Endothelial cell of umbilical vein (primary cell): ENCODE results near the gene IGF2BP2. TPM values are rescaled to one million over a fixed set of nuclear protein-coding genes. Genes with fewer than 3 reads are reported as not detected.

ENCODE experiments used
- BruUV-seq: library from RNA; stranded (reverse); fragments of 400-500 nt; replicated peaks from 2 replicates; lab custom pipeline; 2021; lab: Mats Ljungman, UMichigan
- CTCF ChIA-PET: fragments of 300-600, 350-600 bp; sonication (Branson Sonifier 250); formaldehyde crosslinking; loops from one replicate; lab custom pipeline; 2021; ENCODE audit warnings: antibody characterized with exemption, inconsistent platforms; lab: Charles Lee
- POLR2A ChIA-PET: fragments of 300-600, 350-600 bp; sonication (Branson Sonifier 250); formaldehyde crosslinking; loops from one replicate; lab custom pipeline; 2021; ENCODE audit warnings: antibody characterized with exemption, inconsistent platforms; lab: Charles Lee
- DNase-seq: peaks from one replicate; pipeline ENCODE4 v3.0.0-alpha.2; 2011; ENCODE audit warnings: low read depth, low spot score
- FAIRE-seq: peaks from 2 replicates; lab custom pipeline; 2011; peaks lifted over from hg19 to GRCh38; lab: Jason Lieb, UNC
- H2AFZ ChIP-seq: 2 replicates; pipeline ENCODE4 v1.6.0; 2012; ENCODE audit warnings: low read depth, low read length, control low read depth, inconsistent platforms
- H3K27ac ChIP-seq: 2 replicates; pipeline ENCODE4 v1.5.1; 2011; ENCODE audit warnings: low read depth, mild to moderate bottlenecking, control low read depth, low read length, moderate library complexity; ENCODE audit not compliant: insufficient read depth
- H3K27me3 ChIP-seq, 2 experiments: 2 replicates each; pipeline versions ENCODE4 v1.6.0 to v1.6.1; 2011; ENCODE audit warnings: low read length in 2 of 2, mixed read lengths in 1 of 2; ENCODE audit not compliant: control insufficient read depth in 2 of 2, insufficient read depth in 2 of 2
- H3K36me3 ChIP-seq, 2 experiments: 2 replicates in 1 of 2; 3 replicates in 1 of 2; pipeline ENCODE4 v1.5.1; 2011; ENCODE audit warnings: low read length in 2 of 2, mild to moderate bottlenecking in 1 of 2, moderate library complexity in 1 of 2; ENCODE audit not compliant: control insufficient read depth in 2 of 2, insufficient read depth in 2 of 2; ENCODE audit errors: extremely low read depth in 1 of 2
- H3K4me1 ChIP-seq: 3 replicates; pipeline ENCODE4 v1.5.1; 2011; ENCODE audit warnings: mild to moderate bottlenecking, low read length; ENCODE audit not compliant: control insufficient read depth, insufficient read depth; ENCODE audit errors: extremely low read depth
- H3K4me2 ChIP-seq: 2 replicates; pipeline ENCODE4 v1.6.1; 2011; ENCODE audit warnings: low read length, control low read depth, mixed read lengths; ENCODE audit not compliant: insufficient read depth
- H3K4me3 ChIP-seq, 3 experiments: fragments of 200-600 bp in 1 of 3; sonication (generic), shearing (Covaris generic) in 1 of 3; replicated peaks in 1 of 3; 2 replicates each; pipeline ENCODE4 v1.5.1; 2011 to 2016; ENCODE audit warnings: control low read depth in 3 of 3, low read length in 3 of 3, mild to moderate bottlenecking in 2 of 3, inconsistent platforms in 1 of 3, low read depth in 1 of 3, moderate library complexity in 1 of 3; ENCODE audit not compliant: insufficient read depth in 1 of 3
- H3K79me2 ChIP-seq: 2 replicates; pipeline ENCODE4 v1.6.0; 2012; ENCODE audit warnings: low read length, inconsistent platforms; ENCODE audit not compliant: control insufficient read depth, insufficient read depth
- H3K9ac ChIP-seq: replicated peaks from 2 replicates; pipeline ENCODE3; 2011; ENCODE audit warnings: low read length, control low read depth; ENCODE audit not compliant: insufficient read depth; ENCODE audit errors: extremely low read depth
- H3K9me1 ChIP-seq: replicated peaks from 3 replicates; pipeline ENCODE4 v1.6.0; 2011; ENCODE audit warnings: mild to moderate bottlenecking, low read length; ENCODE audit not compliant: control insufficient read depth, insufficient read depth; ENCODE audit errors: extremely low read depth
- H3K9me3 ChIP-seq: replicated peaks from 2 replicates; pipeline ENCODE4 v1.5.1; 2012; ENCODE audit warnings: low read length, inconsistent platforms; ENCODE audit not compliant: control insufficient read depth, insufficient read depth
- H4K20me1 ChIP-seq: replicated peaks from 2 replicates; pipeline ENCODE3; 2011; ENCODE audit warnings: mild to moderate bottlenecking, low read length; ENCODE audit not compliant: control insufficient read depth, insufficient read depth; ENCODE audit errors: extremely low read depth
- EZH2 ChIP-seq: IDR thresholded peaks from 2 replicates; pipeline ENCODE4 v1.6.1; 2012; ENCODE audit warnings: borderline replicate concordance, low read depth, mild to moderate bottlenecking, moderate library complexity, low read length, inconsistent platforms; ENCODE audit not compliant: severe bottlenecking
- FOS ChIP-seq: IDR thresholded peaks from 2 replicates; pipeline ENCODE4 v1.6.1; 2011; ENCODE audit warnings: mild to moderate bottlenecking, low read length, moderate library complexity, borderline replicate concordance; ENCODE audit not compliant: insufficient read depth
- GATA2 ChIP-seq: IDR thresholded peaks from 2 replicates; pipeline ENCODE4 v1.7.0; 2011; ENCODE audit warnings: low read depth, mild to moderate bottlenecking, moderate library complexity, mixed read lengths, low read length; ENCODE audit not compliant: insufficient read length, insufficient read depth
- JUN ChIP-seq: IDR thresholded peaks from 2 replicates; pipeline ENCODE4 v1.6.1; 2011; ENCODE audit warnings: borderline replicate concordance, low read depth; ENCODE audit not compliant: insufficient read length, insufficient read depth
- MYC ChIP-seq: IDR thresholded peaks from one replicate; pipeline ENCODE4 v1.6.1; 2011; ENCODE audit warnings: mild to moderate bottlenecking, low read depth, low read length
- POLR2A ChIP-seq: IDR thresholded peaks from 2 replicates; pipeline ENCODE4 v1.6.1; 2012; ENCODE audit warnings: low read depth, mild to moderate bottlenecking, control low read depth, low read length
- POLR2AphosphoS5 ChIP-seq: IDR thresholded peaks from 2 replicates; pipeline ENCODE4 v1.6.1; 2012; ENCODE audit warnings: low read depth, mild to moderate bottlenecking, control low read depth, low read length, moderate library complexity; ENCODE audit not compliant: insufficient read depth
- dilution Hi-C: fragments of 300-500 bp; cut with MboI; formaldehyde crosslinking; loops from one replicate; pipeline ENCODE4 v1.15.0; 2019; ENCODE audit warnings: low sequenced_read_pairs; ENCODE audit not compliant: extremely low pct_ligation_motif_present
- intact Hi-C: fragments of 100-400 bp; cut with micrococcal nuclease; formaldehyde crosslinking; loops from one replicate; pipeline ENCODE4 v1.10.0; 2022
- polyA plus RNA-seq, 4 experiments: library from polyadenylated mRNA; depleted of rRNA in 3 of 4; stranded (reverse) in 3 of 4; unstranded in 1 of 4; fragments of >200 nt; gene quantifications; 2 replicates each; pipeline versions ENCODE4 v1.2.1 to v1.2.3, GENCODE V29; 2011 to 2012; ENCODE audit warnings: missing spikeins in 1 of 4
- total RNA-seq: library from RNA; stranded (reverse); gene quantifications from 2 replicates; pipeline ENCODE4 v1.2.3, GENCODE V29; 2021
- TF ChIP-seq, protein P1 (sequence below): IDR thresholded peaks from 2 replicates; pipeline ENCODE4 v1.6.1; 2011; ENCODE audit not compliant: insufficient read depth, insufficient read length
- TF ChIP-seq, protein P2 (sequence below), 2 donors: IDR thresholded peaks; 1 replicate in 1 of 2; 2 replicates in 1 of 2; pipeline ENCODE4 v1.5.1; 2011; ENCODE audit warnings: low read length in 2 of 2, mild to moderate bottlenecking in 2 of 2, moderate library complexity in 2 of 2, control low read depth in 1 of 2, inconsistent platforms in 1 of 2, low read depth in 1 of 2; ENCODE audit not compliant: insufficient read depth in 1 of 2; ENCODE audit errors: extremely low read depth in 1 of 2

Gene IGF2BP2
- total and polyA plus RNA-seq, 2 donors (not counting 3 experiments of a cell fraction or from before 2014, with no cell fraction given), result 10.7 to 130 TPM

GRCh38 chr3:185828755-185829154 is 3.9 kb upstream of the IGF2BP2 start:
- TF ChIP-seq FOS, result no peak
- no peak for TF ChIP-seq MYC
- no peak for TF ChIP-seq POLR2AphosphoS5
- TF ChIP-seq, protein P1, sequence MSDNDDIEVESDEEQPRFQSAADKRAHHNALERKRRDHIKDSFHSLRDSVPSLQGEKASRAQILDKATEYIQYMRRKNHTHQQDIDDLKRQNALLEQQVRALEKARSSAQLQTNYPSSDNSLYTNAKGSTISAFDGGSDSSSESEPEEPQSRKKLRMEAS, result no peak
- TF ChIP-seq JUN, result no peak
- TF ChIP-seq GATA2, result no peak
- no peak for TF ChIP-seq POLR2A
- TF ChIP-seq, protein P2, sequence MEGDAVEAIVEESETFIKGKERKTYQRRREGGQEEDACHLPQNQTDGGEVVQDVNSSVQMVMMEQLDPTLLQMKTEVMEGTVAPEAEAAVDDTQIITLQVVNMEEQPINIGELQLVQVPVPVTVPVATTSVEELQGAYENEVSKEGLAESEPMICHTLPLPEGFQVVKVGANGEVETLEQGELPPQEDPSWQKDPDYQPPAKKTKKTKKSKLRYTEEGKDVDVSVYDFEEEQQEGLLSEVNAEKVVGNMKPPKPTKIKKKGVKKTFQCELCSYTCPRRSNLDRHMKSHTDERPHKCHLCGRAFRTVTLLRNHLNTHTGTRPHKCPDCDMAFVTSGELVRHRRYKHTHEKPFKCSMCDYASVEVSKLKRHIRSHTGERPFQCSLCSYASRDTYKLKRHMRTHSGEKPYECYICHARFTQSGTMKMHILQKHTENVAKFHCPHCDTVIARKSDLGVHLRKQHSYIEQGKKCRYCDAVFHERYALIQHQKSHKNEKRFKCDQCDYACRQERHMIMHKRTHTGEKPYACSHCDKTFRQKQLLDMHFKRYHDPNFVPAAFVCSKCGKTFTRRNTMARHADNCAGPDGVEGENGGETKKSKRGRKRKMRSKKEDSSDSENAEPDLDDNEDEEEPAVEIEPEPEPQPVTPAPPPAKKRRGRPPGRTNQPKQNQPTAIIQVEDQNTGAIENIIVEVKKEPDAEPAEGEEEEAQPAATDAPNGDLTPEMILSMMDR (IDR thresholded peaks at IDR 0.05; ENCODE audit: extremely low read depth in 1 of 2, insufficient read depth in 1 of 2, low read depth in 1 of 2, low read length in 2 of 2), result no peak
- TF ChIP-seq EZH2, result no peak
- Histone ChIP-seq H3K4me3 (no peak overlapping the region), H3K4me1 (peaks cover 8% of the 10 kb centered on the region), H3K9ac (no peak overlapping the region), H3K36me3 (peaks cover 0 to 2% of the 10 kb centered on the region in 2 experiments), H3K79me2 (peaks cover 25% of the 10 kb centered on the region), H3K4me2 (no peak overlapping the region), H3K27ac (no peak overlapping the region), H3K9me1 (no peaks in the 10 kb centered on the region), H3K27me3 (no peaks in the 10 kb centered on the region), H2AFZ (no peak overlapping the region), H3K9me3 (no peaks in the 10 kb centered on the region), H4K20me1 (no peaks in the 10 kb centered on the region)
- BruUV-seq, result no TSS peak
- FAIRE-seq (no peak), DNase-seq (no peak)
- dilution Hi-C loops, result no loop called here
- ChIA-PET POLR2A (no interaction called here), CTCF (interaction anchor here (1.1 to 1.6 kb wide), 2 partner anchors 61 to 168 kb away, joined by 3 to 5 read pairs; no protein-coding TSS in a partner anchor)
- intact Hi-C loops, result no loop called here
